NCI-H460 (cell line): ENCODE data around the gene ZFP36. TPM values are rescaled to one million over a fixed set of nuclear protein-coding genes. Genes with fewer than 3 reads are reported as not detected.
A peak's percentile ranks its signal among the peaks of the same experiment; 100 is the strongest.

Source experiments
- DNase-seq: peaks from one replicate; pipeline ENCODE4 v3.0.0-alpha.2; 2016; ENCODE audit warnings: low read depth; ENCODE audit errors: extremely low read depth
- total RNA-seq: library from RNA; depleted of rRNA; stranded (reverse); fragments of >200 nt; shearing (Covaris generic); gene quantifications from 2 replicates; pipeline ENCODE4 v1.2.3, GENCODE V29; 2014

The ZFP36 gene
- total RNA-seq, 1 experiment from 2014 or later = 15.1 TPM

DNA sequence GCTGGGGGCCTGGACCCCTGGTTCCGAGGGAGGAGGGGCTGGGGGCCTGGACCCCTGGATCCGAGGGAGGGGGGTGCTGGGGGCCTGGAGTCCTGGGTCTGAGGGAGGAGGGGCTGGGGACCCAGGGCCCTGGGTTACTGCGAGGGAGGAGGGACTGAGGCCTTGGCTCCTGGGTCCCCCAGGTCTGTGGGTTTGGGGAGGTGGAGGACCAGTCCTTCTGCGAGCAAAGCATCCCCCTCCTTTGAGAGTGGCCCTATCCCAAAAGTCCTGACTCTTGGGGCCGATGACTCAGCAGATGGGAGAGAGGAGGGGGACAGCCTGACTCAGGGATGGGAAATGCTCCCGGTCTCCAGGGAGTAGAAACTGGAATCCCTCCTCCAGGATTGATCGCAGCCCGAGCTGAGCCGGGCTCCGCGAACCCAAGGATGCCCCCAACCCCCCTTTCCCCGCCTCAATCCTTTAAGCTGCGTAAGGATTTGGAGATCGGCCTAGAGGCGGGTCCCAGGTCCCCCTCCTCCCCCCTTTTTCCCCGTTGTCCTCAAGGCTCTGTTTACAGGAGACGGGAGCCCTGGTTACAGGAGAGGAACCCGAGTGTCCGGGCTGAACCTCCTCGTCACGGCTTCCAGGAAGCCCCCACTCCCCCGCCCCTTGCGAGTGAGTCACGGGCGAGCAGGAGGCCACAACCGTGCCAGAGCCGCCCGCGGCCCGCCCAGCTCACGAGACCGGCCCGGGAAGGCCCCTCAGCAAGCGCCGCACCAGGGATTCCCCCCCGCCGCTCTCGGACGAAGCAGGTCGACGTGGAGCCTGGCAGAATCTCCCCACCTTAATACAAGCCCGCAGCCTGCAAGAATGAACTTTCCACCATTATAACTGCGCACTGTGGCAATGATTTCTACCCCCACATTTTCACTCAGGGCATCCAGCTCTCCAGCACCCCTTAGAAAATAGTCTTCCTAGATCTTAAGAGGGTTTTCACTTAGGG lies 3.0 kb upstream of the ZFP36 start:
- DNase-seq = peak; percentile 91

- no peak for DNase-seq
Measured at GRCh38 chr19:39405261-39405957, 1.2 kb upstream of the ZFP36 start.

- no peak for DNase-seq
Measured at GRCh38 chr19:39405958-39406655, 540 bp upstream of the ZFP36 start.

DNA sequence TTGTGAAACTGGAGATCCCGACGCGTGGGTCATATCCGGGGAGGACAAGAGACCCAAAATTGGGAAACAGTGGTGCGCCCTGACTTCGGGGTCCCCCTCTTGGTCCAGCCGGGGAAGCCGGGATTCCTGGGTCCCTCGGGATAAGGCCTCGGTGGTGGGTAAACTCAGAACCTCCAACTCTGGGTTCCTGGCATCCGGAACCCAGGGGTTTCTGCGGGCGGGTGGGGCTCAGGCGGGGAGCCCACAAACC lies 688 bp downstream of the ZFP36 start:
- no peak for DNase-seq

DNA sequence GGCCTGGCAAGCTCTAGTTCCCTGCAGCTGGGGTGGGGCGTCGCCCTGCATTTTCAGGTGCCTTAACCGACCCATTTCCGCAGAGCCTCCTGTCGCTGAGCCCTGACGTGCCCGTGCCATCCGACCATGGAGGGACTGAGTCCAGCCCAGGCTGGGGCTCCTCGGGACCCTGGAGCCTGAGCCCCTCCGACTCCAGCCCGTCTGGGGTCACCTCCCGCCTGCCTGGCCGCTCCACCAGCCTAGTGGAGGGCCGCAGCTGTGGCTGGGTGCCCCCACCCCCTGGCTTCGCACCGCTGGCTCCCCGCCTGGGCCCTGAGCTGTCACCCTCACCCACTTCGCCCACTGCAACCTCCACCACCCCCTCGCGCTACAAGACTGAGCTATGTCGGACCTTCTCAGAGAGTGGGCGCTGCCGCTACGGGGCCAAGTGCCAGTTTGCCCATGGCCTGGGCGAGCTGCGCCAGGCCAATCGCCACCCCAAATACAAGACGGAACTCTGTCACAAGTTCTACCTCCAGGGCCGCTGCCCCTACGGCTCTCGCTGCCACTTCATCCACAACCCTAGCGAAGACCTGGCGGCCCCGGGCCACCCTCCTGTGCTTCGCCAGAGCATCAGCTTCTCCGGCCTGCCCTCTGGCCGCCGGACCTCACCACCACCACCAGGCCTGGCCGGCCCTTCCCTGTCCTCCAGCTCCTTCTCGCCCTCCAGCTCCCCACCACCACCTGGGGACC lies 1.2 kb downstream of the ZFP36 start:
- no peak for DNase-seq

DNA sequence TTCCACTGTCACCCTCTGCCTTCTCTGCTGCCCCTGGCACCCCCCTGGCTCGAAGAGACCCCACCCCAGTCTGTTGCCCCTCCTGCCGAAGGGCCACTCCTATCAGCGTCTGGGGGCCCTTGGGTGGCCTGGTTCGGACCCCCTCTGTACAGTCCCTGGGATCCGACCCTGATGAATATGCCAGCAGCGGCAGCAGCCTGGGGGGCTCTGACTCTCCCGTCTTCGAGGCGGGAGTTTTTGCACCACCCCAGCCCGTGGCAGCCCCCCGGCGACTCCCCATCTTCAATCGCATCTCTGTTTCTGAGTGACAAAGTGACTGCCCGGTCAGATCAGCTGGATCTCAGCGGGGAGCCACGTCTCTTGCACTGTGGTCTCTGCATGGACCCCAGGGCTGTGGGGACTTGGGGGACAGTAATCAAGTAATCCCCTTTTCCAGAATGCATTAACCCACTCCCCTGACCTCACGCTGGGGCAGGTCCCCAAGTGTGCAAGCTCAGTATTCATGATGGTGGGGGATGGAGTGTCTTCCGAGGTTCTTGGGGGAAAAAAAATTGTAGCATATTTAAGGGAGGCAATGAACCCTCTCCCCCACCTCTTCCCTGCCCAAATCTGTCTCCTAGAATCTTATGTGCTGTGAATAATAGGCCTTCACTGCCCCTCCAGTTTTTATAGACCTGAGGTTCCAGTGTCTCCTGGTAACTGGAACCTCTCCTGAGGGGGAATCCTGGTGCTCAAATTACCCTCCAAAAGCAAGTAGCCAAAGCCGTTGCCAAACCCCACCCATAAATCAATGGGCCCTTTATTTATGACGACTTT lies 2.0 kb downstream of the ZFP36 start:
- no peak for DNase-seq

DNA sequence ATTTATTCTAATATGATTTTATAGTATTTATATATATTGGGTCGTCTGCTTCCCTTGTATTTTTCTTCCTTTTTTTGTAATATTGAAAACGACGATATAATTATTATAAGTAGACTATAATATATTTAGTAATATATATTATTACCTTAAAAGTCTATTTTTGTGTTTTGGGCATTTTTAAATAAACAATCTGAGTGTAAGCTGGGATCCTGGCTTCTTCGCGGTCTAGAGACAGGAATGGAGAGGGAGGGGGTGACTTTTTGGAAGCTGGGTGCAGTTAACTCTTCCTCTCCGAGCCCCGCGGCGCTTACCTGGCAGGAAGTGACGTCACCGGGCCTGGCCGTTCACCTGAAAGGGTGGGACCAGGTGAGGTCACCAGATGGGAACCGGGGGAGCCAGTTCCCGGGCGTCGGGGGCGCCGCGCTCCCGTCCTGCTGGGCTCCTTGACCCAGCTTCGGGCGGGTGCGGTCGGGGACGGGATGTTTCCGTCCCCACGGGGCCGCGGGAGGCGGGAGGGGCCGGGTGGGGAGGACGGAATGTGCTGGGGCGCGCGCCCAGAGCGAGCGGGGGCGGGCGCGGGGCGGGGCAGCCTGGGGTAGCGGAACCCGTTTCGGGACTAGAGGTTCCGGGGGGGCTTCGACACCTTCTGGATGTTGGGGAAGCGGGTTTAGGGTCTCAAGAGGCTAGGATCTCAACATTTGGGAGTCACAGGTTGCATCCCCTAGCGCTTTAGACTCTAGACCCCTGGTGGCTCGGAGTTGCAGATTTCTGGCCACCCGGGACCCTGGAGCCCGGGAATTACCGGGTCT lies 2.8 kb downstream of the ZFP36 start:
- no peak for DNase-seq

DNA sequence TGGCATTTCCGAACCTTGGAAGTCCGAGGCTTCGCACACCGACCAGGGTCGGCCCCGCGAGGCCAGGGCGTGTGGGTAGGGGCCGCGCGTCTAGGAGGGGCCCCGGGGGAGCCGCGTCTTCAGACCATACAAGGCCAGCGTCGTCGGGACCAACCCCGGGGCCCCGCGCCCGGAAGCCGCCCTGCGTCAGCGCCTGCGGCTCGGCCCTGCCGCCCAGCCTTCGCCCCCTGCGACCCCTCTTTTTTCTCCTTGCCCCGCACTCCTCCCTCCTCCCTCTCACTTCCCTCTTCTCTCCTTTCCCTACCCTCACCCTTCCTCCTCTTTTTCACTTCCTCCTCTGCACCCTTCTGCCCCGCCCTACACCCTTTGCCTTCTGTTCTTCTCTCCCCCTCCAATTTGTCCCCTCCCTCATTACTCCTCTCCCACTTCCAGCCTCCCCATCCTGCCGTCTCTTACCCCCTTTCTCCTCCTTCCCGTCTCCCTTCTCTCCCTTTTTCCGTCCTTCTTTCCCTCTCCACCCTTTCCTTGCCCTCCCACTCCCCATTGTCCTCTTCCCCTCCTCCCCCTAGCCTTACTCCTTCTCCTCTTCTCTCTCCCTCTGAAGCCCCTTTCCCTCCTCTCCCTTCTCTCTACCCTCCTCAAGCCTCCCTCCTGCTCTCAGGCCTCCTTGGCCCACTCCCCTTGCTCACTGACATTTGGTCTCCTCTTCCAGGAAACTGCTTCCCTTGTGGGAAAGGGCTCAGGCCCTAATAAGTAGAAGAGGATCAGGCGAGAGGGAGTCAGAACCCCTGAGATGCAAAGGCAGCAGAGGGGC lies 3.6 kb downstream of the ZFP36 start:
- no peak for DNase-seq

DNA sequence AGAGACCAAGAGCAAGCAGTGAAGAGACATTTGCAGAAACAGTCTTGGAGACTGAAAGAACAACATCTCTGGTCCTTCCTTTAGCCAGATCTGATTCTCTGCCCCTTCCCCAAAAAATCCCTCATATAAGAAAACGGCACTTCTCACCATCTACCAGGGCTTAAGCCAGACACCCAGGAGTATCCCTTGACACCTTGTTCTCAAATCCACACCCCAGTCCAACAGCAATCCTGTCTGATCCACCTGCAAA lies 4.1 kb downstream of the ZFP36 start:
- DNase-seq = no peak

DNA sequence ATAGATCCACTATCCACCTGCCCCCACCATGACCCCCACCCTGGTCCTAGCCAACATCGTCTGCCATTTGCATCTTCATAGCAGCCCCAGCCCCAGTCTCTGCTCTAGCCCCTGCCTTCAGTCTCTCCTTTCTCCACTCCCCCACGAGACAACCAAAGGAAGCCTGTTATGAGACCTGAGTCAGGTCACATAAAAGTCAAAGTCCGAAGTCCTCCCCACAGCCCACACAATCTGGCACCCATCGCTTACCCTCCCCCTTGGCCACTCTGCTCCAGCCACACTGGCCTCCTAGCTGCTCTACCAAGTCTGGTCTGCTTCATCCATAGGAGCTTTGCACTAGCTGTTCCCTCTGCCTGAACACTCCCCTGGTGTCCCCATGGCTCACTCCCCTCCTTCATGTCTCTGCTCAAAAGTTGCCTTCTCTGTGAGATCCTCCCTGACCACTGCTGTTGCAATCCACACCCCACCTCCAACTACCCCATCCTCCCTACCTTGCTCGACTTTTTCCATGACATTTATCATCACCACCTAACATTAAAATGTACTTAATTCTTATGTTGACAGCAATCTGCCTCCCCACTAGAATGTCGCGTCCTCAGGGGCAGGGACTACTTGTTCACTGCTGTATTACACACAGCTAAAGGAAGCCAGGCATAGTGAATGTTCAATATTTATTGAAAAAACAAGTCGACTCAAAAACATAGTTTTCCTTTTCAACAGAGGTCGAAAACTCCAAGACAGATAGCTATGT lies 4.6 kb downstream of the ZFP36 start:
- no peak for DNase-seq

DNA sequence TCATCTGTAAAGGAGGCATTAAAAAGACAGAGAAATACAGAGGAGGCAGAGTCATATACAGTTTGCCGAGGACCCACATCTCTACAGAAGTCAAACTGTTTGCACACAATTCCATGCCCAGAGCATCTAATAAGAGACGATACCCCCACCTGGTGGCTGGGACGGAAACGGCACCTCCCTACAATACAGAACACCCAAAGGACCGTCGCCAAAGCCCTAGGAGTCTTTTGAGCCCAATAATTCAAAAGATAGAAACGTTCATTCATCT lies 5.1 kb downstream of the ZFP36 start:
- DNase-seq = peak; percentile 81

DNA sequence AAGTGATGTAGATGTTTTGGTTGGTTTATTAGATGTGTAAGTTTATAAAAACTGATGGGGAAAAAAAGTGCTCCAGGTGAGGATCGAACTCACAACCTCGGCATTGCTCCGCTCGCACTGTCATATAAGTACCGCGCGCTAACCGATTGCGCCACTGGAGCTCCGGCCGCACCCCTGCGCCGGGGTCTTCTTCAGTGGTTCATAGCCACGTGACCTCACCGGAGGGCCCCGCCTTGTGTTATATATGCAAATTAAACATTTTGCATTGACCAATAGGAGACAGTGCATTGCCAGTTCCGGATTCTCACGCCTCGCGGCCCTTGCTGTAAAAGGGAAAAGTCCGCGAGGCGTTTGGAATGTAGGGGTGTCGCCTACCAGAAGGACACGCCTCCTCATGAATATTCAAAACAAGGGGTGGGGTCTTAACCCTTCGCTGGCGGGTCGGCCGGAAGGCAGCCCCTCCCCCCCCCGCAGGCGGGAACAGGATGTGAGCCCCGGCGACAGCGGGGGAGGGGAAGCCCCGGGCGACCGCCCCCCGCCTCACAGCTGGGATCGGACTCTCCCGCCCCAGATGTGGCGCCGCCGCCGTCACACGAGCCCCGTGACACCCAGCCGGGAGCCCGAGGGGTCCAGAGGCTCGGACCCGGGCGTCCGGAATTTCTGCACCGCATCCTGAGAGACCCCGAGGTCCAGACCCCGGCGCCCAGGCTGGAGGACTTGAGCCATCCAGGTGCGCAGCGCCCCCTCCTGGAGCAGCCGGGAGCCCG lies 5.6 kb downstream of the ZFP36 start, which contains the start of gene PLEKHG2:
PLEKHG2 (plus strand) TSS at position 570 of the 767 bp plus-strand sequence. CDS start 1,418 bp downstream, outside the sequence.
- DNase-seq = peak; percentile 99

GRCh38 chr19:39412867-39413271 lies 6.2 kb downstream of the ZFP36 start:
- no peak for DNase-seq

DNA sequence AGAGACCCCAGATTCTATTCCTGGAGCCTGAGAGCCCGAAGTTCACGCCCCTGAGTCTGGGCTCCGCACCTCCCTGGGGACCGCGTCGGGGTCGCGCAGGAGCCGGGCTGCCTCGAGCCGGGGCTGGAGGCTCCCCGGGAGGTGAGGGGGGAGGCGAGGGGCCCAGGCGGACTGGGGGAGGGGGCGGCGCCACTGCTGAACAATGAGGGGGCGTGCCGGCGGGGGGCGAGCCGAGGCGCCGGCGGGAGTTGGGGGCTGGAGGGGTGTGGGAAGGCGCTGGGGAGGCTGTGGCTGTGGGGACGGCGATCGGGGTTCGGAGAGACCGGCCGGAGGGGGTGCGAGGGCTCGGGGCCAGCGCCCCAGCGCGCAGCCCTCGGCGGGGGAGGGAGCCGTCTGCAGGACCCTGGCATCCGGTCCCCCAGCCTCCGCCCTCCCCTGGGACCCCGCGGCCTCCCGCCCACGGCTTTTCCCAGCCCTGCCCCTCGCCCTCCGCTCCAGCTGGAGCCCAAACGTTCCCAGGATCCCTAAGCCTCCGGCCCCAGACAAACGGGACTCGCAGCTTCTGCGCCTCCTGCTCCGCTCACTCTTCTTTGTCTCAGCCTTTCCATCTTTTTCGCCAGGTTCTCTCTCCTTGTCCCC lies 6.7 kb downstream of the ZFP36 start:
- DNase-seq = no peak

DNA sequence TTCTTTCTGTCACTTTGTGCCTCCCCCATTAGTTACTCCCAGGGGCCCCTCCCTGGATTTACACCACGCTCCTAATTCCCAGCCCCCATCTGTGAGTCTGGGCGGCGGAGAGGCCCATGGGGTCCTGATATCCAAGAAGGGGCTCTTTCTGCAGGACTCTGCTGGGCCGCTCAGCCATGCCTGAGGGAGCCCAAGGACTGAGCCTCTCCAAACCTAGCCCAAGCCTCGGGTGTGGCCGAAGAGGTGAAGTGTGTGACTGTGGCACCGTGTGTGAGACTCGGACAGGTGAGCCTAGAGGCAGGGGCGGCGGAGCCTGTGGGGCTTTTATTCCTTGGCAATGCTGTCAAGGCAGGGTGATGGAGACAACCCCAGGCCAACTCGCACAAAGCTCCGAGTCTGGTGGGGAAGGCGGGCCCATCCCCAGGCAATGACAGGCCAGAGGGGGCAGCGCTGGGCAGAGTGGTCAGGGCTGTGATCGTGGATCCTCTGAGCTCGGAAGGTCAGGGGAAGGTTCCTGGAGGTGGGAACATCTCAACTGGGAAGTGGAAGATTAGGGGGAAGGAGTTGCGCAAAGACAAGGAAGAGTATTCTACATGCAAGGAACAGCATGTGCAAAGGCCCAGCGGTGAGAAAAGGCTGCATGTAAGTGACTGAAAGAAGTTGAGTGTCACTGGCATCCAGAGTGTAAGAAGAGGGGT lies 7.4 kb downstream of the ZFP36 start:
- DNase-seq = no peak
